Panc1 (cell line): Measurements from ENCODE around the gene GANC. TPM values are rescaled to one million over a fixed set of nuclear protein-coding genes. Genes with fewer than 3 reads are reported as not detected.

Experiments
- ATAC-seq: fragments of 200-7000 bp; cut with Tn5 transposase; 2 replicates; pipeline ENCODE4 v1.9.1; 2020; ENCODE audit warnings: mild to moderate bottlenecking, moderate library complexity
- BruUV-seq: library from RNA; stranded (reverse); fragments of 400-500 nt; replicated peaks from 2 replicates; lab custom pipeline; 2021; lab: Mats Ljungman, UMichigan
- CTCF ChIA-PET: fragments of 300-600 bp; sonication (Branson Sonifier 250); formaldehyde crosslinking; loops from one replicate; lab custom pipeline; 2022; ENCODE audit warnings: antibody characterized with exemption; lab: Charles Lee
- POLR2A ChIA-PET: fragments of 300-600 bp; sonication (Branson Sonifier 250); formaldehyde crosslinking; loops from one replicate; lab custom pipeline; 2022; ENCODE audit warnings: antibody characterized with exemption; lab: Charles Lee
- DNase-seq: peaks from one replicate; pipeline ENCODE4 v3.0.0-alpha.2; 2010; ENCODE audit warnings: low read depth, low spot score
- H3K27ac ChIP-seq: 2 replicates; pipeline ENCODE4 v1.5.1; 2011; ENCODE audit warnings: mild to moderate bottlenecking, low read length, inconsistent platforms
- H3K27me3 ChIP-seq: fragments of 200-500 bp; sonication (Bioruptor generic); 2 replicates; pipeline ENCODE4 v1.6.0; 2014; ENCODE audit warnings: low read length, inconsistent platforms; ENCODE audit not compliant: control insufficient read depth, insufficient read depth
- H3K36me3 ChIP-seq: fragments of 200-500 bp; sonication (Bioruptor generic); 2 replicates; pipeline ENCODE4 v1.5.1; 2014; ENCODE audit warnings: inconsistent platforms, mild to moderate bottlenecking, low read length, moderate library complexity; ENCODE audit not compliant: control insufficient read depth, insufficient read depth
- H3K4me1 ChIP-seq: 2 replicates; pipeline ENCODE4 v1.5.1; 2011; ENCODE audit warnings: inconsistent platforms, mild to moderate bottlenecking, low read length, moderate library complexity; ENCODE audit not compliant: control insufficient read depth, insufficient read depth
- H3K4me3 ChIP-seq, 2 experiments: 2 replicates each; pipeline ENCODE4 v1.5.1; 2011 to 2012; ENCODE audit warnings: low read depth in 2 of 2, low read length in 2 of 2, mild to moderate bottlenecking in 2 of 2, inconsistent platforms in 1 of 2, moderate library complexity in 1 of 2
- H3K9me3 ChIP-seq: fragments of 200-500 bp; sonication (Bioruptor generic); 2 replicates; pipeline ENCODE4 v1.5.1; 2014; ENCODE audit warnings: low read depth, mild to moderate bottlenecking, inconsistent platforms, low read length, moderate library complexity; ENCODE audit not compliant: control insufficient read depth, insufficient read depth
- POLR2AphosphoS5 ChIP-seq: IDR thresholded peaks from 2 replicates; pipeline ENCODE4 v1.6.1; 2012; ENCODE audit warnings: mild to moderate bottlenecking, low read depth, low read length, moderate library complexity
- SIN3A ChIP-seq: IDR thresholded peaks from 2 replicates; pipeline ENCODE4 v1.6.1; 2012; ENCODE audit warnings: low read depth, mild to moderate bottlenecking, low read length, moderate library complexity, borderline replicate concordance; ENCODE audit not compliant: insufficient read depth
- TCF7L2 ChIP-seq: IDR thresholded peaks from 2 replicates; pipeline ENCODE4 v1.6.1; 2011; ENCODE audit warnings: mild to moderate bottlenecking, low read depth, low read length, inconsistent platforms
- in situ Hi-C: cut with HindIII; loops from 2 replicates; pipeline ENCODE4 v1.10.0; 2016; ENCODE audit warnings: low sequenced_read_pairs, low pct_unique_long_range_greater_than_20kb
- intact Hi-C: fragments of 100-400 bp; cut with micrococcal nuclease; formaldehyde crosslinking; loops from one replicate; pipeline ENCODE4 v1.10.0; 2022; ENCODE audit not compliant: unreplicated experiment
- total RNA-seq: library from RNA; stranded (reverse); gene quantifications from one replicate; pipeline ENCODE4 v1.2.1, GENCODE V29; 2021; ENCODE audit not compliant: unreplicated experiment
- TF ChIP-seq, protein P1 (sequence below), 2 experiments: IDR thresholded peaks; 2 replicates each; pipeline ENCODE4 v1.6.1; 2011 to 2012; ENCODE audit warnings: low read depth in 2 of 2, control low read depth in 1 of 2, low read length in 1 of 2, mild to moderate bottlenecking in 1 of 2, moderate library complexity in 1 of 2; ENCODE audit not compliant: insufficient read depth in 1 of 2
- TF ChIP-seq, protein P2 (sequence below): fragments of 450-650 bp; IDR thresholded peaks from 2 replicates; pipeline ENCODE4 v1.5.1; 2017; ENCODE audit warnings: mild to moderate bottlenecking

Gene GANC
- total RNA-seq, 1 experiment from 2014 or later: 21.1 TPM

DNA sequence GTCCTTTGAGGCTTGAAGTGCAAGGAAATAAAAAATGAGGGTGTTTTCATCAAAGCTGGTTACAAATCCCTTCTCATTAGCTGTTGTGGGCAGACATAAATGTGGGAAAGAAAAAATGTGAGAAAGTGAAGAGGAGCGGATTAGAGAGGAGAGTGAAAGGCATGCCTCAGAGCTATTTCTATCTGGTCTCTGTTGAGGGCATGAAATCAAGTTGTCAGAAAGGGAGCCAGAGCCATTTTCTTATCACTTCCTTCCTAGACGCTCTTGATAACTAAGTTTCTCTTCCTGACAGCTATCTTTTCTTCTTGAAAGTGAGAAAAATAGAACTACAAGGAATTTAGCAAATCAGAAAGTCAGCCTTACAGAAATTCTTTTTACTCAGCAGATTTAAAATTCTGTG lies 65.5 kb downstream of the GANC start:
- no peak for DNase-seq
- H3K27me3 ChIP-seq: no peaks in the 10 kb centered on the region
- no peak for ATAC-seq
- no peak overlapping the region for H3K4me3 ChIP-seq
- H3K9me3 ChIP-seq: peaks cover 4% of the 10 kb centered on the region; the same call in 1 of the 2 replicates
- in situ Hi-C loops: no loop called here
- TF ChIP-seq, protein P1, sequence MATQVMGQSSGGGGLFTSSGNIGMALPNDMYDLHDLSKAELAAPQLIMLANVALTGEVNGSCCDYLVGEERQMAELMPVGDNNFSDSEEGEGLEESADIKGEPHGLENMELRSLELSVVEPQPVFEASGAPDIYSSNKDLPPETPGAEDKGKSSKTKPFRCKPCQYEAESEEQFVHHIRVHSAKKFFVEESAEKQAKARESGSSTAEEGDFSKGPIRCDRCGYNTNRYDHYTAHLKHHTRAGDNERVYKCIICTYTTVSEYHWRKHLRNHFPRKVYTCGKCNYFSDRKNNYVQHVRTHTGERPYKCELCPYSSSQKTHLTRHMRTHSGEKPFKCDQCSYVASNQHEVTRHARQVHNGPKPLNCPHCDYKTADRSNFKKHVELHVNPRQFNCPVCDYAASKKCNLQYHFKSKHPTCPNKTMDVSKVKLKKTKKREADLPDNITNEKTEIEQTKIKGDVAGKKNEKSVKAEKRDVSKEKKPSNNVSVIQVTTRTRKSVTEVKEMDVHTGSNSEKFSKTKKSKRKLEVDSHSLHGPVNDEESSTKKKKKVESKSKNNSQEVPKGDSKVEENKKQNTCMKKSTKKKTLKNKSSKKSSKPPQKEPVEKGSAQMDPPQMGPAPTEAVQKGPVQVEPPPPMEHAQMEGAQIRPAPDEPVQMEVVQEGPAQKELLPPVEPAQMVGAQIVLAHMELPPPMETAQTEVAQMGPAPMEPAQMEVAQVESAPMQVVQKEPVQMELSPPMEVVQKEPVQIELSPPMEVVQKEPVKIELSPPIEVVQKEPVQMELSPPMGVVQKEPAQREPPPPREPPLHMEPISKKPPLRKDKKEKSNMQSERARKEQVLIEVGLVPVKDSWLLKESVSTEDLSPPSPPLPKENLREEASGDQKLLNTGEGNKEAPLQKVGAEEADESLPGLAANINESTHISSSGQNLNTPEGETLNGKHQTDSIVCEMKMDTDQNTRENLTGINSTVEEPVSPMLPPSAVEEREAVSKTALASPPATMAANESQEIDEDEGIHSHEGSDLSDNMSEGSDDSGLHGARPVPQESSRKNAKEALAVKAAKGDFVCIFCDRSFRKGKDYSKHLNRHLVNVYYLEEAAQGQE (IDR thresholded peaks at IDR 0.05; ENCODE audit: insufficient read depth in 1 of 2, low read depth in 2 of 2, low read length in 1 of 2): no peak
- TF ChIP-seq POLR2AphosphoS5 (no peak), SIN3A (no peak), TCF7L2 (no peak)
- TF ChIP-seq, protein P2, sequence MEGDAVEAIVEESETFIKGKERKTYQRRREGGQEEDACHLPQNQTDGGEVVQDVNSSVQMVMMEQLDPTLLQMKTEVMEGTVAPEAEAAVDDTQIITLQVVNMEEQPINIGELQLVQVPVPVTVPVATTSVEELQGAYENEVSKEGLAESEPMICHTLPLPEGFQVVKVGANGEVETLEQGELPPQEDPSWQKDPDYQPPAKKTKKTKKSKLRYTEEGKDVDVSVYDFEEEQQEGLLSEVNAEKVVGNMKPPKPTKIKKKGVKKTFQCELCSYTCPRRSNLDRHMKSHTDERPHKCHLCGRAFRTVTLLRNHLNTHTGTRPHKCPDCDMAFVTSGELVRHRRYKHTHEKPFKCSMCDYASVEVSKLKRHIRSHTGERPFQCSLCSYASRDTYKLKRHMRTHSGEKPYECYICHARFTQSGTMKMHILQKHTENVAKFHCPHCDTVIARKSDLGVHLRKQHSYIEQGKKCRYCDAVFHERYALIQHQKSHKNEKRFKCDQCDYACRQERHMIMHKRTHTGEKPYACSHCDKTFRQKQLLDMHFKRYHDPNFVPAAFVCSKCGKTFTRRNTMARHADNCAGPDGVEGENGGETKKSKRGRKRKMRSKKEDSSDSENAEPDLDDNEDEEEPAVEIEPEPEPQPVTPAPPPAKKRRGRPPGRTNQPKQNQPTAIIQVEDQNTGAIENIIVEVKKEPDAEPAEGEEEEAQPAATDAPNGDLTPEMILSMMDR: no peak
- no peaks in the 10 kb centered on the region for H3K36me3 ChIP-seq
- ChIA-PET POLR2A (no interaction called here), CTCF (no interaction called here)
- intact Hi-C loops: no loop called here
- no TSS peak for BruUV-seq
- H3K4me1 ChIP-seq: no peaks in the 10 kb centered on the region
- H3K27ac ChIP-seq: no peak overlapping the region

DNA sequence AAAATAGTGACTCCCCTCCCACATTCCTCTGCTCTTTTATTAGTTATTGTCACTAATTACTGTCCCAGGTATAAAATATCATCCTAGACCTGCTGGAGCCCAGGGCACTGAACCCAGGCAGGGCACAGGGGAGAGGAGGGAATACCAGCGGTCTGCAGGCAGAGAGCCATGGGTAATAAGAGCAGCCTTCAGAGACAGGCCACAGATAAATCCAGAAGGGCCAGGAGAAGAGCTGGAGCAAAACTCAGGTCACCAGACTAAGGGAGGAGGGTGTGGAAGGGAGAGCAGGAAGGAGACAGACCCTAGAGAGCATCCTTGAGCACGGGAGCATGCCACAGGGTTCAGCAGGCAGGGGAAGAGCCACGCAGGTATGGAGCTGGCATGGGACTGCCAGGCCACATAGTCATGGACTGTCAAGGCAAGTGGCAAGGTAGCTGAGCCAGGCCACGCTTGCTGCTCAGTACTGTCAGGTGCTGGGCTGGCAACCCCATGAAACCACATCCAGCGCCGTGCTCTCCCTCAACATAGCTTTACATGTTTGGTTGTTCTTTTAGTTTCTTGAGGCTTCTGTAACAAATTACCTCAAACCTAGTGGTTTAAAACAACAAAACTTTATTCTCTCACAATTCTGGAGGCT lies 70.7 kb downstream of the GANC start:
- BruUV-seq: no TSS peak
- intact Hi-C loops (no loop called here), in situ Hi-C loops (no loop called here)
- Histone ChIP-seq H3K27ac (no peak overlapping the region), H3K4me1 (no peaks in the 10 kb centered on the region), H3K36me3 (no peaks in the 10 kb centered on the region), H3K4me3 (no peak overlapping the region), H3K27me3 (no peaks in the 10 kb centered on the region), H3K9me3 (no peaks in the 10 kb centered on the region)
- POLR2A ChIA-PET: no interaction called here
- DNase-seq (no peak), ATAC-seq (peak; percentile 42; the same call in 1 of the 2 replicates)
- CTCF ChIA-PET: no interaction called here
- no peak for TF ChIP-seq POLR2AphosphoS5
- TF ChIP-seq, protein P2: no peak
- no peak for TF ChIP-seq SIN3A
- no peak for TF ChIP-seq TCF7L2
- TF ChIP-seq, protein P1 (IDR thresholded peaks at IDR 0.05; ENCODE audit: insufficient read depth in 1 of 2, low read depth in 2 of 2, low read length in 1 of 2): no peak
